ENCODE results near the gene CAMK4.

CAMK4 gene

DNA sequence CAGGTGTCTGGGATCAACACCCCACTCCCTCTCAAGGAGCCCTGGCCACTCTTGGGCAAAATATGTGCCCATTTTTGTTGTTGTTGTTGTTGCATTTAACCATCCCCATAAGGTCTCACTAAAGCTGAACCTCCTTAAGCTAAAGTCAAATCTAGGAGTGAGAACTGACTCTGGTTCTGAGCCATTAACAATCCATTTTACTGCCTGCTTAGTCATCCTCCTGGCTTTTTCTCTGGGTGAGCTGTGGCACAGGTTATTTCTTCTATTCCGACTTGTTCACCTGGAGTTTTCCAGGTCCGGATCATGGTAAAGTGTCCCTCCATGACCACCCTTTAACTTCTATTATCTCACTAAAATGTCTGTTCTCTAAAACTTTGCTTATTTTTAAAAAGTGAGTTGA is 85.2 kb downstream of the CAMK4 start (continued):
- TF ChIP-seq ZBTB8A (tag by site-specific recombination; IDR thresholded peaks at IDR 0.05) = no peak

DNA sequence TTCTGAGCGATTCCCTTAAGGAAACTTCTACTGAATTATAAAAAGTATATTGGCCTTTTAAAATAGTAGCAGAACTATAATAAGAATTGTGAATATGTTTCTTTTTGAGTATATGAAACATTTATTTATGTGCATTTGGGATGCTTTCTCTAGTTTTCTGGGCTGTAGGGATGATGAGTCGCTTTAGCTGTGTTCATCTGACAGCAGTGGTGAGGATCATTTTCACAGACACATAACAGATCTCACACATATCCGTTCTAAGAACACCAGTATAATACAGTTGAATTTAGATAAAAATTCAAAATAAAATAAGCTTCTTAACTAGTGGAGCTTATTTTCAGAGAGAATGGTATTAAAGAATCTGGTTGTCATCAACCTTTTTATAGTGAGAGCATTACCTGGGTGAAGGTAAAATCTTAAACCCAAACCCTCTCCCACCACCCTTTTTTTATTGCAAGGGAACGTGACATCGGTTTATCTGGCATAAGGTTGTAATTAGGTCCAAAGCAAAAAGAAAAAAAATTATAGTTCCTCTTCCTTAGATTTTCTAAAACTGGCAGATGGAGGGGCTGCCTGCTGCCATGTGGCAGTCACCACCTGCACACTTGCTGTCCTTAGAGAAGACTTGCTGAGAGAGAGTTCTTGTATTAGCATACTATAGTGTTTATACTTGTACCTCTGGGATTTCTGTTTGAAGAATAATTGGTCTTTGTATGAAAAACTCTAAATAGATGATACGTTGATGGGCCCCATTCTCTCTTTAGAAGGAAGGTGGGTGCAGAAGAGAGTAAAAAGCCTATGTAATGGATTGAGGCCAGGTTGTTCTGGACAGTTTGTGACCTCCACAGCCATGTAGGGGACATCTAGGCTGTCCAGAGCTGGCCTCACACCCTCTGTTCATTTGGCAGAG is 86.8 kb downstream of the CAMK4 start:
- TF ChIP-seq SP7 (tag by site-specific recombination; IDR thresholded peaks at IDR 0.05) (no peak), HOXA7 (CRISPR knock-in tag; IDR thresholded peaks at IDR 0.05; ENCODE audit: borderline replicate concordance) (no peak), ZNF266 (tag by site-specific recombination; IDR thresholded peaks at IDR 0.05; ENCODE audit: low read depth) (no peak), ZNF24 (tag by site-specific recombination; IDR thresholded peaks at IDR 0.05) (no peak)
- TF ChIP-seq, protein P1, sequence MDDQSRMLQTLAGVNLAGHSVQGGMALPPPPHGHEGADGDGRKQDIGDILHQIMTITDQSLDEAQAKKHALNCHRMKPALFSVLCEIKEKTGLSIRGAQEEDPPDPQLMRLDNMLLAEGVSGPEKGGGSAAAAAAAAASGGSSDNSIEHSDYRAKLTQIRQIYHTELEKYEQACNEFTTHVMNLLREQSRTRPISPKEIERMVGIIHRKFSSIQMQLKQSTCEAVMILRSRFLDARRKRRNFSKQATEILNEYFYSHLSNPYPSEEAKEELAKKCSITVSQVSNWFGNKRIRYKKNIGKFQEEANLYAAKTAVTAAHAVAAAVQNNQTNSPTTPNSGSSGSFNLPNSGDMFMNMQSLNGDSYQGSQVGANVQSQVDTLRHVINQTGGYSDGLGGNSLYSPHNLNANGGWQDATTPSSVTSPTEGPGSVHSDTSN (CRISPR knock-in tag; IDR thresholded peaks at IDR 0.05) = no peak
- TF ChIP-seq, protein P2, sequence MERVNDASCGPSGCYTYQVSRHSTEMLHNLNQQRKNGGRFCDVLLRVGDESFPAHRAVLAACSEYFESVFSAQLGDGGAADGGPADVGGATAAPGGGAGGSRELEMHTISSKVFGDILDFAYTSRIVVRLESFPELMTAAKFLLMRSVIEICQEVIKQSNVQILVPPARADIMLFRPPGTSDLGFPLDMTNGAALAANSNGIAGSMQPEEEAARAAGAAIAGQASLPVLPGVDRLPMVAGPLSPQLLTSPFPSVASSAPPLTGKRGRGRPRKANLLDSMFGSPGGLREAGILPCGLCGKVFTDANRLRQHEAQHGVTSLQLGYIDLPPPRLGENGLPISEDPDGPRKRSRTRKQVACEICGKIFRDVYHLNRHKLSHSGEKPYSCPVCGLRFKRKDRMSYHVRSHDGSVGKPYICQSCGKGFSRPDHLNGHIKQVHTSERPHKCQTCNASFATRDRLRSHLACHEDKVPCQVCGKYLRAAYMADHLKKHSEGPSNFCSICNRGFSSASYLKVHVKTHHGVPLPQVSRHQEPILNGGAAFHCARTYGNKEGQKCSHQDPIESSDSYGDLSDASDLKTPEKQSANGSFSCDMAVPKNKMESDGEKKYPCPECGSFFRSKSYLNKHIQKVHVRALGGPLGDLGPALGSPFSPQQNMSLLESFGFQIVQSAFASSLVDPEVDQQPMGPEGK (tag by site-specific recombination; IDR thresholded peaks at IDR 0.05) = no peak
- TF ChIP-seq, protein P3, sequence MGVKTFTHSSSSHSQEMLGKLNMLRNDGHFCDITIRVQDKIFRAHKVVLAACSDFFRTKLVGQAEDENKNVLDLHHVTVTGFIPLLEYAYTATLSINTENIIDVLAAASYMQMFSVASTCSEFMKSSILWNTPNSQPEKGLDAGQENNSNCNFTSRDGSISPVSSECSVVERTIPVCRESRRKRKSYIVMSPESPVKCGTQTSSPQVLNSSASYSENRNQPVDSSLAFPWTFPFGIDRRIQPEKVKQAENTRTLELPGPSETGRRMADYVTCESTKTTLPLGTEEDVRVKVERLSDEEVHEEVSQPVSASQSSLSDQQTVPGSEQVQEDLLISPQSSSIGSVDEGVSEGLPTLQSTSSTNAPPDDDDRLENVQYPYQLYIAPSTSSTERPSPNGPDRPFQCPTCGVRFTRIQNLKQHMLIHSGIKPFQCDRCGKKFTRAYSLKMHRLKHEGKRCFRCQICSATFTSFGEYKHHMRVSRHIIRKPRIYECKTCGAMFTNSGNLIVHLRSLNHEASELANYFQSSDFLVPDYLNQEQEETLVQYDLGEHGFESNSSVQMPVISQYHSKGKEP (tag by site-specific recombination; IDR thresholded peaks at IDR 0.05) = no peak
- H3K4me1 ChIP-seq (ENCODE audit: control insufficient read depth, insufficient read depth, low read length) = no peaks in the 10 kb centered on the region
- no peaks in the 10 kb centered on the region for H3K9me3 ChIP-seq (ENCODE audit: control insufficient read depth, insufficient read depth, low read depth, low read length)
- ChIA-PET POLR2A (no interaction called here), CTCF (interaction anchor here (0.5 to 0.9 kb wide), 2 partner anchors 32 to 1765 kb away, joined by 3 read pairs; no protein-coding TSS in a partner anchor)
- no peak overlapping the region for H3K4me3 ChIP-seq (ENCODE audit: low read depth, low read length)
- no peak overlapping the region for H3K27ac ChIP-seq (ENCODE audit: extremely low read depth, low read depth, low read length)
- H3K36me3 ChIP-seq (ENCODE audit: control insufficient read depth in 2 of 2, insufficient read depth in 1 of 2, low read length in 2 of 2) = no peaks in the 10 kb centered on the region

DNA sequence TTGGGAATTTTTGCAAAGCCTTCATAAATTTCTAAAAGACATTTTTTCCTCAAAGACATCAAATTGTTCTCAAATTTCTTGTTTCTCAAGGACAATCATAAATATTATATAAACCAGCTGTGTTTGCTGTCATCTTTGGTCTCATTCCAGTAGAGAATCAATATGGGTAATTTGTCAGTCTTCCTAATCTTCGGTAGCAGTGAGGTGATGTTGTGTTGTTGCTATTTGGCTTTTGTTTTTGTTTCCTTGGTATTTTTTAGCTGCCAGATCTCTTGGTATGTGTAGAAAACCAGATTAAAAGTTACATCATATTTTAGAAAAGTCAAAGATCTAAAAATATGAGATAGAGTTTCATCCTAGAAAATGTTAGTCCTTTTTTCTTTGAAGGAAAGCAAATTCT is 87.5 kb downstream of the CAMK4 start:
- POLR2A ChIA-PET = no interaction called here
- CTCF ChIA-PET = no interaction called here
- Histone ChIP-seq H3K4me1 (ENCODE audit: control insufficient read depth, insufficient read depth, low read length) (no peaks in the 10 kb centered on the region), H3K27ac (ENCODE audit: extremely low read depth, low read depth, low read length) (no peak overlapping the region), H3K4me3 (ENCODE audit: low read depth, low read length) (no peak overlapping the region), H3K9me3 (ENCODE audit: control insufficient read depth, insufficient read depth, low read depth, low read length) (no peaks in the 10 kb centered on the region), H3K36me3 (ENCODE audit: control insufficient read depth in 2 of 2, insufficient read depth in 1 of 2, low read length in 2 of 2) (no peaks in the 10 kb centered on the region)
- no peak for TF ChIP-seq KLF7 (tag by site-specific recombination; IDR thresholded peaks at IDR 0.05; ENCODE audit: borderline replicate concordance)
- TF ChIP-seq ZNF473 (tag by site-specific recombination; IDR thresholded peaks at IDR 0.05) = no peak
- TF ChIP-seq, protein P4, sequence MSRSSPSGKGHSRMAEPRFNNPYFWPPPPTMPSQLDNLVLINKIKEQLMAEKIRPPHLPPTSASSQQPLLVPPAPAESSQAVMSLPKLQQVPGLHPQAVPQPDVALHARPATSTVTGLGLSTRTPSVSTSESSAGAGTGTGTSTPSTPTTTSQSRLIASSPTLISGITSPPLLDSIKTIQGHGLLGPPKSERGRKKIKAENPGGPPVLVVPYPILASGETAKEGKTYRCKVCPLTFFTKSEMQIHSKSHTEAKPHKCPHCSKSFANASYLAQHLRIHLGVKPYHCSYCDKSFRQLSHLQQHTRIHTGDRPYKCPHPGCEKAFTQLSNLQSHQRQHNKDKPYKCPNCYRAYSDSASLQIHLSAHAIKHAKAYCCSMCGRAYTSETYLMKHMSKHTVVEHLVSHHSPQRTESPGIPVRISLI (tag by site-specific recombination; IDR thresholded peaks at IDR 0.05) = no peak
- no peak for TF ChIP-seq ZNF404 (tag by site-specific recombination; IDR thresholded peaks at IDR 0.05)
- no peak for TF ChIP-seq ZNF600 (tag by site-specific recombination; IDR thresholded peaks at IDR 0.05)
- TF ChIP-seq, protein P5, sequence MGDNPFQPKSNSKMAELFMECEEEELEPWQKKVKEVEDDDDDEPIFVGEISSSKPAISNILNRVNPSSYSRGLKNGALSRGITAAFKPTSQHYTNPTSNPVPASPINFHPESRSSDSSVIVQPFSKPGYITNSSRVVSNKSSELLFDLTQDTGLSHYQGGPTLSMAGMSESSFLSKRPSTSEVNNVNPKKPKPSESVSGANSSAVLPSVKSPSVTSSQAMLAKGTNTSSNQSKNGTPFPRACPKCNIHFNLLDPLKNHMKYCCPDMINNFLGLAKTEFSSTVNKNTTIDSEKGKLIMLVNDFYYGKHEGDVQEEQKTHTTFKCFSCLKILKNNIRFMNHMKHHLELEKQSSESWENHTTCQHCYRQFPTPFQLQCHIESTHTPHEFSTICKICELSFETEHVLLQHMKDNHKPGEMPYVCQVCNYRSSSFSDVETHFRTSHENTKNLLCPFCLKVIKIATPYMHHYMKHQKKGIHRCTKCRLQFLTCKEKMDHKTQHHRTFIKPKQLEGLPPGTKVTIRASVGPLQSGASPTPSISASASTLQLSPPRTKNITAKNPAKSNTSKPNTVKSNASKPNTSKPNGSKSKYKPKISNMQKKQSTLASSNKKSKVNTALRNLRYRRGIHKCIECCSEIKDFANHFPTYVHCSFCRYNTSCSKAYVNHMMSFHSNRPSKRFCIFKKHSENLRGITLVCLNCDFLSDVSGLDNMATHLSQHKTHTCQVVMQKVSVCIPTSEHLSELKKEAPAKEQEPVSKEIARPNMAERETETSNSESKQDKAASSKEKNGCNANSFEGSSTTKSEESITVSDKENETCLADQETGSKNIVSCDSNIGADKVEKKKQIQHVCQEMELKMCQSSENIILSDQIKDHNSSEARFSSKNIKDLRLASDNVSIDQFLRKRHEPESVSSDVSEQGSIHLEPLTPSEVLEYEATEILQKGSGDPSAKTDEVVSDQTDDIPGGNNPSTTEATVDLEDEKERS (tag by site-specific recombination; IDR thresholded peaks at IDR 0.05) = no peak
- no peak for TF ChIP-seq MYNN (tag by site-specific recombination; IDR thresholded peaks at IDR 0.05; ENCODE audit: borderline replicate concordance)
- TF ChIP-seq ZNF48 (tag by site-specific recombination; IDR thresholded peaks at IDR 0.05) = no peak
- no peak for TF ChIP-seq BCL11B (tag by site-specific recombination; IDR thresholded peaks at IDR 0.05; ENCODE audit: low read depth)
- TF ChIP-seq, protein P6, sequence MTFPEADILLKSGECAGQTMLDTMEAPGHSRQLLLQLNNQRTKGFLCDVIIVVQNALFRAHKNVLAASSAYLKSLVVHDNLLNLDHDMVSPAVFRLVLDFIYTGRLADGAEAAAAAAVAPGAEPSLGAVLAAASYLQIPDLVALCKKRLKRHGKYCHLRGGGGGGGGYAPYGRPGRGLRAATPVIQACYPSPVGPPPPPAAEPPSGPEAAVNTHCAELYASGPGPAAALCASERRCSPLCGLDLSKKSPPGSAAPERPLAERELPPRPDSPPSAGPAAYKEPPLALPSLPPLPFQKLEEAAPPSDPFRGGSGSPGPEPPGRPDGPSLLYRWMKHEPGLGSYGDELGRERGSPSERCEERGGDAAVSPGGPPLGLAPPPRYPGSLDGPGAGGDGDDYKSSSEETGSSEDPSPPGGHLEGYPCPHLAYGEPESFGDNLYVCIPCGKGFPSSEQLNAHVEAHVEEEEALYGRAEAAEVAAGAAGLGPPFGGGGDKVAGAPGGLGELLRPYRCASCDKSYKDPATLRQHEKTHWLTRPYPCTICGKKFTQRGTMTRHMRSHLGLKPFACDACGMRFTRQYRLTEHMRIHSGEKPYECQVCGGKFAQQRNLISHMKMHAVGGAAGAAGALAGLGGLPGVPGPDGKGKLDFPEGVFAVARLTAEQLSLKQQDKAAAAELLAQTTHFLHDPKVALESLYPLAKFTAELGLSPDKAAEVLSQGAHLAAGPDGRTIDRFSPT (tag by site-specific recombination; IDR thresholded peaks at IDR 0.05) = no peak
- TF ChIP-seq KLF9 (tag by site-specific recombination; IDR thresholded peaks at IDR 0.05; ENCODE audit: low read depth) = no peak
- TF ChIP-seq ZNF585B (tag by site-specific recombination; IDR thresholded peaks at IDR 0.05) = no peak
- TF ChIP-seq ZNF654 (tag by site-specific recombination; IDR thresholded peaks at IDR 0.05; ENCODE audit: low read depth) = no peak

Measured in HEK293 (cell line).